GM12891 (cell line): Measurements from ENCODE around the gene NLRP12.

Experiments
- DNase-seq: peaks from one replicate; pipeline ENCODE4 v3.0.0; 2011; ENCODE audit warnings: low spot score; ENCODE audit not compliant: insufficient read length
- FAIRE-seq: peaks from 2 replicates; lab custom pipeline; 2011; peaks lifted over from hg19 to GRCh38; lab: Jason Lieb, UNC
- PAX5 ChIP-seq: IDR thresholded peaks from 2 replicates; pipeline ENCODE4 v1.6.1; 2011; ENCODE audit warnings: low read length, moderate library complexity, mild to moderate bottlenecking; ENCODE audit not compliant: insufficient read depth, severe bottlenecking
- POLR2A ChIP-seq: IDR thresholded peaks from 2 replicates; pipeline ENCODE4 v1.6.1; 2011; ENCODE audit warnings: low read depth, low read length, control low read depth
- POLR2AphosphoS5 ChIP-seq: IDR thresholded peaks from 2 replicates; pipeline ENCODE4 v1.6.1; 2011; ENCODE audit warnings: low read depth, low read length, control low read depth
- POU2F2 ChIP-seq: IDR thresholded peaks from 2 replicates; pipeline ENCODE4 v1.6.1; 2011; ENCODE audit warnings: low read depth, mild to moderate bottlenecking, control low read depth, low read length, moderate library complexity
- SPI1 ChIP-seq: IDR thresholded peaks from 2 replicates; pipeline ENCODE4 v1.6.1; 2011; ENCODE audit warnings: low read depth, low read length, control low read depth
- TAF1 ChIP-seq: IDR thresholded peaks from 2 replicates; pipeline ENCODE4 v1.6.1; 2011; ENCODE audit warnings: low read depth, low read length, control low read depth

NLRP12 gene

DNA sequence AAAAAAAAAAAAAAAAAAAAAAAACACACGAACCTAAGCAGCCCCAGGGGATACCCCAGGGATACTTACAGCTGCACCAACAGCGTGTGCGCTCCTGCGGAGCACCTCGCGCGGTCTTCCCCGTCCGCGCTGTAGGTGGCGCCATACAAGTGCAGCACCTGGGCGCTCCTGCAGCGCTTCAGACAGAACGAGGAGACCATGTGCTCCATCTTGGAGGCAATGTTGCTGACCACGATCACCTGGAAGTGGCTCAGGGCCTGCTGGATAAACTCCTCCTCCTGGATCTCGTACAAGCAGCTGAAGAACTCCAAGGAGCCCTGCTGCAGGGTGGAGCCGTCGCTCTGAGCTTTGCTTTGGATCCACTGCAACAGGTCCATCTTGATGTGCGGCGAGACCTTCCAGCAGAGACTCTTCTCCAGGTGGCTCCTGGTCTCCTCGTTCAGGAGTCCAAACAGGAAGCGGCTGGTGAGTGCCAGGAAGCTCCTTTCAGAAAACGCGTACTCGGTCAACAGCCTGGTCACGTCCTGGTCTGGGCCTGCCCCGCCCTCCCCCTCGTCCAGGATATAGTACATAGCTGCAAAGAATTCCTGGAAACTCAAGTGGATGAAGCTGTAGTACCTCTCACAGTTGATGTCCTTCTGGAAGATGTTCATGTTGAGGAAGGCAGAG, 14.5 kb downstream of the NLRP12 start:
- FAIRE-seq (no peak), DNase-seq (no peak)
- no peak for TF ChIP-seq POLR2A
- no peak for TF ChIP-seq POLR2AphosphoS5
- no peak for TF ChIP-seq PAX5
- no peak for TF ChIP-seq TAF1

DNA sequence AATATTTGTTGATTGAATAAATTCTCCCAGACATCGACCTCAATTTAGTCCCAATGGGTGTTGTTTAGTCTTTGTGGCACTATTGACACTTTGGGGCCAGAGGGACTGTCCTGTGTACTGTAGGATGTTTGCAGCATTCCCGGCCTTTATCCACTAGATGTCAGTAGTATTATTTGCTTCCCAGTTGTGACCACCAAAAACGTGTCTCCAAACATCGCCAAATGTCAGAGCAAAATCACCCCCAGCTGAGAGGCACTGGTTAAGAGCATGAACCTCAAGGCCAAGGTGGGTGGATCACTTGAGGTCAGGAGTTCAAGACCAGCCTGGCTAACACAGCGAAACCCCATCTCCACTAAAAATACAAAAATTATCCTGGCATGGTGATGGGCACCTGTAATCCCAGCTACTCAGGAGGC, 15.4 kb downstream of the NLRP12 start:
- DNase-seq (no peak), FAIRE-seq (no peak)
- no peak for TF ChIP-seq POU2F2
- TF ChIP-seq POLR2AphosphoS5 = no peak
- no peak for TF ChIP-seq POLR2A
- no peak for TF ChIP-seq PAX5
- TF ChIP-seq TAF1 = no peak
- no peak for TF ChIP-seq SPI1

DNA sequence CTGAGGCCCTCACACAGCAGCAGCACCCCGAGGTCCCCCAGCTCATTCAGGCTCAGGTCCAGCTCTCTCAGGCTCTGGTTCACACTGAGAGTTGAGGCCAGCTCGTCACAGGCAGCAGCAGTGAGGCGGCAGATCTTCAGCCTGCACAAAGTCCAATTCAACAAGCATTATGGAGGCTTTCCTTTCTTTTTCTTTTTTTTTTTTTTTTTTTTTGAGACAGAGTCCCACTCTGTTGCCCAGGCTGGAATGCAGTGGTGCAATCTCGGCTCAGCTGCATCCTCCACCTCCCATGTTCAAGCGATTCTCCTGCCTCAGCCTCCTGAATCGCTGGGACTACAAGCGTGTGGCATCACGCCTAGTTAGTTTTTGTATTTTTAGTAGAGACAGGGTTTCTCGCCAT, 22.9 kb downstream of the NLRP12 start:
- no peak for TF ChIP-seq TAF1
- no peak for TF ChIP-seq PAX5
- TF ChIP-seq POLR2AphosphoS5 = no peak
- no peak for TF ChIP-seq POLR2A
- no peak for TF ChIP-seq SPI1
- no peak for TF ChIP-seq POU2F2
- DNase-seq (no peak), FAIRE-seq (no peak)

DNA sequence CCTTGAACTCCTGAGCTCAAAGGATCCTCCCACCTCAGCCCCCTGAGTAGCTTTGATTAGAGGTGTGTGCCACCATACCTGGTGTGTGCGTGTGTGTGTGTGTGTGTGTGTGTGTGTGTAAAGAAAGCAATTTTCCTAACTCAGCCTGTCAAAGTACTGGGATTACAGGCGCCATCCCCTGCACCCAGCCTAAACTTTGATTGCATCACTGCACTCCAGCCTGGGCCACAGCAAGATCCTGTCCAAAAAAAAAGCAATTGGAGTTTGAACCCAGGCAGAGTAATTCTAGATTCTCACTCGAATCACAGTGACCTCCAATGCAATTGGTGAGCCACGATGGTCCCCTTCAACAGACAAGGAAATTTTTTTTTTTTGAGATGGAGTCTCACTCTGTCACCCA, 29.1 kb downstream of the NLRP12 start:
- TF ChIP-seq POU2F2 (no peak), PAX5 (no peak), SPI1 (no peak)
- FAIRE-seq (no peak), DNase-seq (no peak)

DNA sequence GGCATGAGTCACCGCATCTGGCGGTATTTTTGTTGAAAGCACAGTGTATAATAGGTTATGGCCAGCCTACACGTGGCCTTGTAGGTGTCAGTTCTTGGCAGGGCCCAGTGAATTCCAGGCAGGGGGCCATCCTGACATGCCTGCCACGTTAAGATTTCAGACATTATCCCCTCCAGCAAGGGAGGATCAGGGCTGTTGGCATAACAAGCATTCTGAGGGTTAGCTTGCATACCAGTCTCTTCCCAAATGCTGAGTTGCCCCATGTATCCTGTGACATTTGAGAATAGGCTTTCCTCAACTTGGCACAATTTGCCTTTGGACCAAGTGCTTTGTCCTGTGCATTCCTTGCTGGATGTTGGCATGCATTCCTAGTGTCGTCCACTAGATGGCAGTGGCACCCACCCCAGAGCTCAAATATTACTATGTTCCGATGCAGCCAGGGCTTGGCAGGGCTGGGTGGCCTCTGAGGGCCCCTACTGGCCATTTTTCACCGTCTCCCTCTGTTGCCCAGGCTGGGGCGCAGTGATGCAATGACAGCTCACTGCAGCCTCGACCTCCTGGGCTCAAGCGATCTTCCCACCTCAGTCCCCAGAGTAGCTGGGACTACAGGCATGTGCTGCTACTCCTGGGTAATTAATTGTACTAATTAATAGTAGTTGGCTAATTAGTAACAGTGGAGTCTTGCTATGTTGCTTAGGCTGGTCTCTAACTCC, 31.2 kb downstream of the NLRP12 start:
- DNase-seq (peak; percentile 66), FAIRE-seq (peak; percentile 68)
- TF ChIP-seq SPI1 = no peak
- no peak for TF ChIP-seq POU2F2
- TF ChIP-seq POLR2A = no peak
- TF ChIP-seq TAF1 = no peak

DNA sequence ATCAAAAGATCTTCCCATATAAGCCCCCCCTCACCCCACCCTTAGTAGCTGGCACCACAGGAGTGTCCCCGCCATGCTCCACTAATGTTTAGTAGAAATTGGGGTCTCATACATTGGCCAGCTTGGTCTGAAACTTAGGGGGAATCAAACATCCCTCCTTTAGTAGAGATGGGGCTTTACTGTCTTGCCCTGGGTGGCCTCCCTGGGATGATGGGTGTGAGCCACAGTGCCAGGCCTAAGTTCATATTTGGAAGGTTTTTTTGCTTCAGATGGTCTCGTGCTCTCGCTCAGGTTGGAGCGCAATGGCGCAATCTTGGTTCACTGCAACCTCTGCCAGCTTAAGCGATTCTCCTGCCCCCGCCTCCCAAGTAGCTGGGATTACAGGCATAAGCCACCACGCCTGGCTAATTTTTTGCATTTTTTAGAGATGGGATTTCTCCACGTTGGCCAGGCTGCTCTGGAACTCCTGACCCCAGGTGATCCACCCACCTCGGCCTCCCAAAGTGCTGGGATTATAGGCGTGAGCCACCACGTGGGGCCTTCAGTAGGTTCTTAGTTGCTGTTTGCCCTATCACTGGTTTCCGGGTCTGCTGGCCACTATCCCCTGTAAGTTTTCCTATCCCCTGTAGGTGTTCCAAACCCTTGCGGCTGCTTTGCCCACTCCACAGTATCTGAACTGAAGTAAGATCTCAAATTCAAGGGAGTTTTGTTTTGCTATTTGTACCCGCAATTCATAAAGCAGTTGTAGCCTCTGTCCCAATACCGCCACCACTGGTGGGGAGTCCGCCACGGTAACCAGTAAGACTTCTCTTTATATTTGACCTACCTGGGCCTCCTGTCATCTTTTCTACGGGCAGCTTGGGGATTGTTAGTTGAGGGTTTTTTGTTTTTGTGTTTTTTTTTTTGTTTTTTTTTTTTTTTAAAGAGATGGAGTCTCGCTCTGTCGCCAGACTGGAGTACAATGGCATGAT, 34.1 kb downstream of the NLRP12 start:
- DNase-seq = no peak
- no peak for FAIRE-seq
- TF ChIP-seq PAX5 = no peak
- no peak for TF ChIP-seq POLR2AphosphoS5
- TF ChIP-seq SPI1 = no peak
- TF ChIP-seq TAF1 = no peak
- no peak for TF ChIP-seq POU2F2
- TF ChIP-seq POLR2A = no peak

DNA sequence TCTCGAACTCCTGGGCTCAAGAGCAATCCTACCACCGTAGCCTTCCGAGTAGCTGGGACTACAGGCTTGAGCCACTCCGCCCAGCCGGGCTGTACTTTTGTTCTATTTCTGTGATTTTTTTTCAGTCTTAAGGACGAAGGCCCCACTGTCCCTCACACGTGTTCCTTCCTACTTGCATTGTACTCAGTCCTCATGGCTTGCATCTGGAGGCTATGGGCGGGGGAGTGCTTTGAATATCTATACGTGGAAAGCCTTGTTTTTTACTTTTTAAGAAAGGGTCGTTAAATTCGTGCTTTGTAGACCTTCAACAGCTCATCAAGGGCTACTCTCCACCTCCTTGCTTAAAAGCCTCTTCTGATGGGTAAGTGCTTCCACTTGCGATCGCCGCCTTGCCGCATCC, 36.8 kb downstream of the NLRP12 start:
- no peak for DNase-seq
- no peak for TF ChIP-seq POLR2A
- TF ChIP-seq TAF1 = no peak
- TF ChIP-seq POU2F2 = no peak
- TF ChIP-seq SPI1 = no peak
- no peak for TF ChIP-seq POLR2AphosphoS5
- TF ChIP-seq PAX5 = no peak
- no peak for FAIRE-seq

DNA sequence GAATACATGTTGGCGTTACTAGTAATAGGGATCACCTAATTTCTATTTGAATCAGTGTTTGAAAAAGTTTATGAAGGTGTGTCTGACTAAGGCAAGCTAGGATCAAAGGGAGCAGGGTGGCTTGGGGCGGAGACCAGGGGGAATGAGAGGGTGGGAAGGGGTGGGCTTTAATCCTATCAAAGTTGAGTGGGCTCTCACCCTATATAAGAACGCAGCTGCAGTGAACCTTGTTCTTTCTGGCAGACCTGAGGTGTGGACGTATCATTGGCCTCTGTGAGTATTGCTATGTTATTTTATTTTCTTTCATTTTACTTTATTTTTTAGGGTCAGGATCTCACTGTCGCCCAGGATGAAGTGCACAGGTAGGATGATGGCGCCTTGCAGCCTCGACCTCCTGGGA, 37.4 kb downstream of the NLRP12 start:
- DNase-seq = no peak
- FAIRE-seq = no peak
- no peak for TF ChIP-seq TAF1
- TF ChIP-seq POLR2A = no peak
- no peak for TF ChIP-seq PAX5
- no peak for TF ChIP-seq SPI1
- no peak for TF ChIP-seq POLR2AphosphoS5
- TF ChIP-seq POU2F2 = no peak

DNA sequence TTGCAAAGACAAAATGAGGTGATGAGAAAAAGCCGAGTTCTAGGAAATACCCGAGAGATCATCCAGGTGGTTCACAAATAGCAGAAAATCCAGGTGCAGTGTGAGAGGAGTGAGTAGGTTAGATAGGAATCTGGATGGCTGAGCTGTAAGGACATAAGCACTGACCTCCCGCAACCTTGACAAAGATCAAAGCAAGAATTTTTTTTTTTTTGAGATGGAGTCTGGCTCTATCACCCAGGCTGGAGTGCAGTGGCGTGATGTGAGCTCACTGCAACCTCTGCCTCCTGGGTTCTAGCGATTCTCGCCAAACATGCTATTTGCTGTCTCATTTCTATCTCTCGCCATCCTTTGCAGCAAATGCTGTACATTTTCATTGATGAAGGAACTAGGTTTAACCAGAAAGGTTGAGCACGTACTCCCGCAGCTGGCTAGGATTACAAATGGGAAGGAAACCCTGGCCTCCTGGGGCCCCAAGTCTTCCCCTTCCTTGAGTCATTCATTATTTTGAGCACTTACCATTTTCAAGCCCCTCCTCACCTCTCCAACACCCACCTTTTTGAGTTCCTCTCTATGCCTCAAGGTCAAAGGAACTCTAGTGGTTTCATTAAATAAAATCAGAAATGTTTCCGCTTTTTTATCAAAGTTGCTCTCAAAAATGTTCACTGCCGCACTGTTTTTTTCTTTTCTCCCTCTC, 38.8 kb downstream of the NLRP12 start:
- no peak for DNase-seq
- FAIRE-seq = no peak
- TF ChIP-seq PAX5 (no peak), POLR2AphosphoS5 (no peak), POU2F2 (no peak), POLR2A (no peak), SPI1 (no peak), TAF1 (no peak)
